ENCODE results near the gene FOXK1. TPM values are rescaled to one million over a fixed set of nuclear protein-coding genes. Genes with fewer than 3 reads are reported as not detected.

The FOXK1 gene
- total and polyA plus RNA-seq, 12 donors: 4.8 to 63.1 (median 36.1) TPM

GRCh38 chr7:4794591-4795350 is 112.7 kb downstream of the FOXK1 start:
- intact Hi-C loops (cut with DNase I): loop anchor here in 1 of 2 donors (5.0 kb wide), 1 partner anchor 288 kb away; no protein-coding TSS in a partner anchor
- Histone ChIP-seq H3K9me3 (replicated peaks in 1 of 3) (no peaks in the 10 kb centered on the region), H3K4me1 (replicated peaks in 1 of 2) (peaks cover 13 to 14% of the 10 kb centered on the region in 2 donors), H3K4me3 (no peak overlapping the region), H3K27me3 (no peaks in the 10 kb centered on the region), H3K27ac (no peak overlapping the region), H3K36me3 (replicated peaks in 1 of 2) (peaks cover 0 to 20% of the 10 kb centered on the region in 2 donors)
- TF ChIP-seq CTCF (IDR thresholded peaks at IDR 0.05) (no peak), POLR2A (IDR thresholded peaks at IDR 0.05) (no peak)
- no peak for DNase-seq
- 68 to 75% (median 72%) methylated on average over 23 to 24 of the region's 24 CpGs for WGBS, 4 donors

DNA sequence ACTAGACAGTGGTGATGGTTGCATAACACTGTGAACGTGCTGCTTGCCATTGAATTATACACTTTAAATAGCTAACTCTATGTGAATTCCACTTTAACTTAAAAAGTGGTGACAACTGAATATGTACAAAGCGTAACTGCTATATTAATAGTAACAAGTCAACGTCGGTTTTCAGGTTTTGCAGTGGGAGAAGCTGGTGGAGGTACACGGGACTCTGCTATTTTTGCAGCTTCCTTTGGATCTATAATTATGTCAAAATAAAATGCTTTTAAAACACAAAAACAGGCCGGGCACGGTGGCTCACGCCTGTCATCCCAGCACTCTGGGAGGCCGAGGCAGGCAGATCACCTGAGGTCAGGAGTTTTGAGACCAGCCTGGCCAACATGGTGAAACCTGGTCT is 114.4 kb downstream of the FOXK1 start:
- no peak overlapping the region for H3K27ac ChIP-seq
- H3K4me1 ChIP-seq (replicated peaks in 1 of 2): peaks cover 13 to 14% of the 10 kb centered on the region in 2 donors
- DNase-seq: no peak
- no peaks in the 10 kb centered on the region for H3K9me3 ChIP-seq (replicated peaks in 1 of 3)
- 80 to 88% (median 87%) methylated on average over 9 of the region's 9 CpGs for WGBS, 4 donors
- TF ChIP-seq CTCF (IDR thresholded peaks at IDR 0.05) (no peak), POLR2A (IDR thresholded peaks at IDR 0.05) (no peak)
- no peak overlapping the region for H3K4me3 ChIP-seq
- no peaks in the 10 kb centered on the region for H3K27me3 ChIP-seq
- intact Hi-C loops (cut with DNase I): loop anchor here in 1 of 2 donors (5.0 kb wide), 1 partner anchor 286 kb away; no protein-coding TSS in a partner anchor
- peaks cover 0 to 4% of the 10 kb centered on the region in 2 donors for H3K36me3 ChIP-seq (replicated peaks in 1 of 2)

DNA sequence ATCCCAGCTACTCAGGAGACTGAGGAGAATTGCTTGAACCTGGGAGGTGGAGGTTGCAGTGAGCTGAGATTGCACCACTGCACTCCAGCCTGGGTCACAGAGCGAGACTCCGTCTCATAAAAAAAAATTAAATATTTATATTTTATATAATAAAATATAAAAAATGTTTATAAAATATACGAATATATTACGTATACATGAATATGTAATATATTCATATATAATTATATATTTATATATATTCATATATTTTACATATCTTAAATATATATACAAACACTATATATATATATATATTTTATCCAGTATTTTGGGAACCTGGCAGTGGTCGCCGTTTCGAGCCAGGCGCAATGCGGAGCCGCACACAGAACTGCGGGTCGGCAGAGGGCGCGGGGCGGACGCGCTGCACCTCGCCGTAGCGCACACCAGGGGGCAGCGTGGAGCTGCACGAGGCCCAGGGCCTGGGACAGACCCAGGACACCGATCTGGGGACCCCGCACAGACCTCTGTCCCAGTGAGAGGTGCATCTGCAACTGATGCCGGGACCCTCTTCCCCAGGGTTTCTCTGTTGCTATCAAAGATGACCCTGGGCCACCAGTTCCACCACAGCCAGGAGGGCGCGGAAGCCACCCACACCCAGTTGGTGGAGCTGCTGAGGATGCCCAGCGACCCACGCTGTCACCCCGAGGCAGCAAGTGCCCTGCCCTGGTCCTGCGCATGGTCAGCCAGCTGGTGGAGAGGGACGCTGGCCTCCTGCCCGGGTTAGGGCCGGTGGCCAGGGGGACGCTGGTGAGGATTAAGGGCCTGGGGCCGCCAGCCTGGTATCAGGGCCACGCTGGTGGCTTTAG is 116.0 kb downstream of the FOXK1 start:
- no peak overlapping the region for H3K4me3 ChIP-seq
- TF ChIP-seq CTCF (IDR thresholded peaks at IDR 0.05) (peak; percentile 41 to 82 (median 66)), POLR2A (IDR thresholded peaks at IDR 0.05) (no peak)
- WGBS, 4 donors: 31 to 43% (median 40%) methylated on average over 26 to 37 of the region's 37 CpGs
- DNase-seq: peak in 3 of 7 donors; percentile 41 to 70 (median 44)
- H3K27ac ChIP-seq: no peak overlapping the region
- H3K4me1 ChIP-seq (replicated peaks in 1 of 2): peaks cover under 1% of the 10 kb centered on the region in 2 donors
- intact Hi-C loops (cut with DNase I): loop anchor here (2.0 to 5.0 kb wide), 2 partner anchors 284 to 285 kb away; no protein-coding TSS in a partner anchor
- no peaks in the 10 kb centered on the region for H3K27me3 ChIP-seq
- no peaks in the 10 kb centered on the region for H3K36me3 ChIP-seq (replicated peaks in 1 of 2)
- H3K9me3 ChIP-seq (replicated peaks in 1 of 3): no peaks in the 10 kb centered on the region

DNA sequence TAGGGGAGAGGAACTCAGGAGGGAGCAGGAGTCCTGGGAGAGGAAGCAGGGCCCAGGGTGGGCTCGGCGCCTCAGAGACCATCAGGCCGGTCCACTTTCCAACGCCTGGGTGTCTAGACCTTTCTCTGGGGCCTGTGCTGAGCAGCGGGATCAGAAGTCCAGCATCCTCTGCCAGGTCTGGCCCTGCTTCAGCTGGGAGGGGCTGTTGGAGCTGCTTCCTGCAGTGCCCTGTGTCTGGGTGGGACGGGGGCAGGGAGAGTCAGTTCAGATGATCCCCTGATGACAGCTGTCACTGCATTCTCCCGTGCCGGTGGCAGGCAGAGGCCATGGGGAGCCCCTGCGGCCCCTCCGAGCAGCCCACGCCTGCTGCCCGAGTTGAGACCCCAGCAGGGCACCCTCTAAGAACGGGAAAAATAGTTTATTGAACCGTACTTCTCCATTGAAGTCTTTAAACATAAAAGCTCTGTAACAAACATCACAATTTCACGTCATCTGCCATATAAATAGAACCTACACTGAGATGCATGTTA is 116.7 kb downstream of the FOXK1 start:
- DNase-seq: no peak
- intact Hi-C loops (cut with DNase I): loop anchor here (2.0 to 5.0 kb wide), 2 partner anchors 284 kb away; no protein-coding TSS in a partner anchor
- H3K36me3 ChIP-seq (replicated peaks in 1 of 2): no peaks in the 10 kb centered on the region
- TF ChIP-seq CTCF (IDR thresholded peaks at IDR 0.05): no peak
- TF ChIP-seq POLR2A (IDR thresholded peaks at IDR 0.05): no peak
- H3K4me1 ChIP-seq (replicated peaks in 1 of 2): no peaks in the 10 kb centered on the region
- 80 to 94% (median 86%) methylated on average over 8 to 15 of the region's 15 CpGs for WGBS, 4 donors
- H3K27me3 ChIP-seq: no peaks in the 10 kb centered on the region
- H3K4me3 ChIP-seq: no peak overlapping the region
- no peaks in the 10 kb centered on the region for H3K9me3 ChIP-seq (replicated peaks in 1 of 3)
- no peak overlapping the region for H3K27ac ChIP-seq

Data from adrenal gland (tissue), 12 donors.